ENCODE measurements around the gene LCTL. TPM values are rescaled to one million over a fixed set of nuclear protein-coding genes. Genes with fewer than 3 reads are reported as not detected.

The LCTL gene
- total and polyA plus RNA-seq, 11 donors: not detected

GRCh38 chr15:66545255-66545654, 20.5 kb downstream of the LCTL start:
- DNase-seq (no peak), ATAC-seq (no peak)
- H3K4me1 ChIP-seq: no peaks in the 10 kb centered on the region
- intact Hi-C loops (cut with DNase I): no loop called here
- WGBS, 4 donors: 95 to 100% (median 97%) methylated on average over 1 of the region's 1 CpG
- no peak overlapping the region for H3K27ac ChIP-seq
- no peak for TF ChIP-seq POLR2A (IDR thresholded peaks at IDR 0.05)
- TF ChIP-seq, protein P1, sequence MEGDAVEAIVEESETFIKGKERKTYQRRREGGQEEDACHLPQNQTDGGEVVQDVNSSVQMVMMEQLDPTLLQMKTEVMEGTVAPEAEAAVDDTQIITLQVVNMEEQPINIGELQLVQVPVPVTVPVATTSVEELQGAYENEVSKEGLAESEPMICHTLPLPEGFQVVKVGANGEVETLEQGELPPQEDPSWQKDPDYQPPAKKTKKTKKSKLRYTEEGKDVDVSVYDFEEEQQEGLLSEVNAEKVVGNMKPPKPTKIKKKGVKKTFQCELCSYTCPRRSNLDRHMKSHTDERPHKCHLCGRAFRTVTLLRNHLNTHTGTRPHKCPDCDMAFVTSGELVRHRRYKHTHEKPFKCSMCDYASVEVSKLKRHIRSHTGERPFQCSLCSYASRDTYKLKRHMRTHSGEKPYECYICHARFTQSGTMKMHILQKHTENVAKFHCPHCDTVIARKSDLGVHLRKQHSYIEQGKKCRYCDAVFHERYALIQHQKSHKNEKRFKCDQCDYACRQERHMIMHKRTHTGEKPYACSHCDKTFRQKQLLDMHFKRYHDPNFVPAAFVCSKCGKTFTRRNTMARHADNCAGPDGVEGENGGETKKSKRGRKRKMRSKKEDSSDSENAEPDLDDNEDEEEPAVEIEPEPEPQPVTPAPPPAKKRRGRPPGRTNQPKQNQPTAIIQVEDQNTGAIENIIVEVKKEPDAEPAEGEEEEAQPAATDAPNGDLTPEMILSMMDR (IDR thresholded peaks at IDR 0.05): no peak
- H3K27me3 ChIP-seq: no peaks in the 10 kb centered on the region
- no peaks in the 10 kb centered on the region for H3K9me3 ChIP-seq
- H3K4me3 ChIP-seq: no peak overlapping the region
- H3K36me3 ChIP-seq: peaks cover 0 to 32% (median 8%) of the 10 kb centered on the region in 9 donors

GRCh38 chr15:66542896-66543295, 22.9 kb downstream of the LCTL start:
- DNase-seq (no peak), ATAC-seq (no peak)
- intact Hi-C loops (cut with DNase I): no loop called here
- TF ChIP-seq, protein P1 (IDR thresholded peaks at IDR 0.05): no peak
- no peak for TF ChIP-seq POLR2A (IDR thresholded peaks at IDR 0.05)
- no peaks in the 10 kb centered on the region for H3K4me1 ChIP-seq
- peaks cover 0 to 31% (median 16%) of the 10 kb centered on the region in 9 donors for H3K36me3 ChIP-seq
- no peaks in the 10 kb centered on the region for H3K27me3 ChIP-seq
- H3K4me3 ChIP-seq: no peak overlapping the region
- H3K9me3 ChIP-seq: no peaks in the 10 kb centered on the region
- WGBS, 4 donors: 96 to 99% (median 99%) methylated on average over 4 of the region's 4 CpGs
- H3K27ac ChIP-seq: no peak overlapping the region

GRCh38 chr15:66535056-66535455, 30.7 kb downstream of the LCTL start:
- TF ChIP-seq POLR2A (IDR thresholded peaks at IDR 0.05): no peak
- TF ChIP-seq, protein P1 (IDR thresholded peaks at IDR 0.05): no peak
- WGBS, 4 donors: 89 to 94% (median 91%) methylated on average over 9 of the region's 9 CpGs
- Histone ChIP-seq H3K27me3 (no peaks in the 10 kb centered on the region), H3K4me1 (no peaks in the 10 kb centered on the region), H3K27ac (no peak overlapping the region), H3K36me3 (peaks cover 0 to 50% (median 10%) of the 10 kb centered on the region in 9 donors), H3K4me3 (no peak overlapping the region), H3K9me3 (no peaks in the 10 kb centered on the region)
- ATAC-seq (no peak), DNase-seq (no peak)
- intact Hi-C loops (cut with DNase I): no loop called here

- Histone ChIP-seq H3K4me3 (no peak overlapping the region), H3K9me3 (no peaks in the 10 kb centered on the region), H3K27ac (no peak overlapping the region), H3K27me3 (no peaks in the 10 kb centered on the region), H3K36me3 (peaks cover 0 to 58% (median 11%) of the 10 kb centered on the region in 9 donors), H3K4me1 (peaks cover 0 to 7% (median 0%) of the 10 kb centered on the region in 12 donors)
- DNase-seq (no peak), ATAC-seq (no peak)
- WGBS, 4 donors: 90 to 96% (median 94%) methylated on average over 4 of the region's 4 CpGs
- no peak for TF ChIP-seq POLR2A (IDR thresholded peaks at IDR 0.05)
- TF ChIP-seq, protein P1 (IDR thresholded peaks at IDR 0.05): no peak
- intact Hi-C loops (cut with DNase I): no loop called here
These were observed 41.0 kb downstream of the LCTL start for GRCh38 chr15:66524838-66525237.
